ENCODE results near the gene MB21D2. TPM values are rescaled to one million over a fixed set of nuclear protein-coding genes. Genes with fewer than 3 reads are reported as not detected.

Gene MB21D2
- total and polyA plus RNA-seq, 2 experiments from 2014 or later: 8.1 to 35.9 TPM

GRCh38 chr3:192824313-192824712 is 93.3 kb downstream of the MB21D2 start (continued):
- no peak for TF ChIP-seq REST (IDR thresholded peaks at IDR 0.05; ENCODE audit: unreplicated experiment)
- no peak for TF ChIP-seq CREB1 (CRISPR knock-in tag; IDR thresholded peaks at IDR 0.05; ENCODE audit: low read depth)
- TF ChIP-seq POLR2AphosphoS5 (IDR thresholded peaks at IDR 0.05; ENCODE audit: low read depth): no peak
- no peak for TF ChIP-seq JUNB (IDR thresholded peaks at IDR 0.05; ENCODE audit: unreplicated experiment)
- TF ChIP-seq EZH2 (IDR thresholded peaks at IDR 0.05; ENCODE audit: low read depth, unreplicated experiment): no peak
- no peak for TF ChIP-seq STAT1 (IDR thresholded peaks at IDR 0.05; ENCODE audit: unreplicated experiment)
- no peak for TF ChIP-seq ZNF331 (CRISPR knock-in tag; IDR thresholded peaks at IDR 0.05; ENCODE audit: low read depth)
- no peak for TF ChIP-seq ZNF114 (CRISPR knock-in tag; IDR thresholded peaks at IDR 0.05)

- Histone ChIP-seq H3K9me2 (ENCODE audit: insufficient read depth) (no peaks in the 10 kb centered on the region), H3K4me2 (no peak overlapping the region), H3K4me3 (no peak overlapping the region), H2AFZ (no peak overlapping the region), H3K27ac (ENCODE audit: low read depth) (no peak overlapping the region), H3K36me3 (ENCODE audit: insufficient read depth) (no peaks in the 10 kb centered on the region), H3K4me1 (ENCODE audit: insufficient read depth) (peaks cover 34% of the 10 kb centered on the region), H3K79me2 (replicated peaks; ENCODE audit: insufficient read depth) (peaks cover 84% of the 10 kb centered on the region), H3F3A (replicated peaks; ENCODE audit: low read depth) (no peaks in the 10 kb centered on the region), H3K27me3 (ENCODE audit: insufficient read depth) (no peaks in the 10 kb centered on the region), H4K20me1 (replicated peaks; ENCODE audit: insufficient read depth) (peaks cover 13% of the 10 kb centered on the region; the same call in 1 of the 2 replicates)
- Mint-ChIP-seq H3K4me3 (no peak overlapping the region), H3K4me1 (peaks cover 60% of the 10 kb centered on the region), H3K27me3 (ENCODE audit: insufficient read depth, low read depth, poor library complexity) (no peaks in the 10 kb centered on the region), H3K9me3 (no peaks in the 10 kb centered on the region), H3K36me3 (ENCODE audit: low read depth) (no peaks in the 10 kb centered on the region), H3K27ac (no peak overlapping the region)
- no peak for ATAC-seq
- no peak for DNase-seq (ENCODE audit: low spot score)
- no peak for TF ChIP-seq ETS1 (IDR thresholded peaks at IDR 0.05)
- no peak for TF ChIP-seq JUNB (IDR thresholded peaks at IDR 0.05; ENCODE audit: unreplicated experiment)
- no peak for TF ChIP-seq CTCF (conservative IDR thresholded peaks at IDR 0.05; ENCODE audit: low read depth in 2 of 2)
- no peak for TF ChIP-seq STAT1 (IDR thresholded peaks at IDR 0.05; ENCODE audit: unreplicated experiment)
- no peak for TF ChIP-seq ZNF114 (CRISPR knock-in tag; IDR thresholded peaks at IDR 0.05)
- TF ChIP-seq EZH2 (IDR thresholded peaks at IDR 0.05; ENCODE audit: low read depth, unreplicated experiment): no peak
- no peak for TF ChIP-seq ZNF462 (CRISPR knock-in tag; IDR thresholded peaks at IDR 0.05)
- TF ChIP-seq POLR2AphosphoS5 (IDR thresholded peaks at IDR 0.05; ENCODE audit: low read depth): no peak
- TF ChIP-seq ZNF331 (CRISPR knock-in tag; IDR thresholded peaks at IDR 0.05; ENCODE audit: low read depth): no peak
- TF ChIP-seq NANOG (IDR thresholded peaks at IDR 0.05; ENCODE audit: borderline replicate concordance): no peak
Measured at GRCh38 chr3:192821161-192821560, 96.5 kb downstream of the MB21D2 start.

All from GM23338 (cell line).